ENCODE measurements around the gene DHDDS.

The DHDDS gene

DNA sequence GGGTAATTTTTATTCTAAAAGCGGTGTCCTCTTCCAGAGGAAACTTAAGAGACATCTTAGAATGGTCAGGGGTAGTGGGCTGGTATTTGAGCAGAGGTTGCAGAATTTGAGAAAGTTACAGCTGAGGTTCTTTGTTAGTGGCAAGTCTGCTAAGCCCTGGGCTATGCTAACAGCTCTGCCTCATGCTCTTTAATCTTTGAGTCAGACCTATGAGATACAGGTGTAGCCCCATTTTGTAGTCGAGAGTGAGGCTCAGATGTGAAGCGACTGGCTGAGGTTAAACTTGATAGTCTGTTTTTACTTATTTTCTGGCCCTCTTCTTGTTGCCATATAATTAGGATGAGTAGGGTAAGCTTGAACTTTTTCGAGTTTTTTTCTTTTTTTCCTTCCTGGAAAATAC is 44.8 kb downstream of the DHDDS start:
- TF ChIP-seq, protein P1, sequence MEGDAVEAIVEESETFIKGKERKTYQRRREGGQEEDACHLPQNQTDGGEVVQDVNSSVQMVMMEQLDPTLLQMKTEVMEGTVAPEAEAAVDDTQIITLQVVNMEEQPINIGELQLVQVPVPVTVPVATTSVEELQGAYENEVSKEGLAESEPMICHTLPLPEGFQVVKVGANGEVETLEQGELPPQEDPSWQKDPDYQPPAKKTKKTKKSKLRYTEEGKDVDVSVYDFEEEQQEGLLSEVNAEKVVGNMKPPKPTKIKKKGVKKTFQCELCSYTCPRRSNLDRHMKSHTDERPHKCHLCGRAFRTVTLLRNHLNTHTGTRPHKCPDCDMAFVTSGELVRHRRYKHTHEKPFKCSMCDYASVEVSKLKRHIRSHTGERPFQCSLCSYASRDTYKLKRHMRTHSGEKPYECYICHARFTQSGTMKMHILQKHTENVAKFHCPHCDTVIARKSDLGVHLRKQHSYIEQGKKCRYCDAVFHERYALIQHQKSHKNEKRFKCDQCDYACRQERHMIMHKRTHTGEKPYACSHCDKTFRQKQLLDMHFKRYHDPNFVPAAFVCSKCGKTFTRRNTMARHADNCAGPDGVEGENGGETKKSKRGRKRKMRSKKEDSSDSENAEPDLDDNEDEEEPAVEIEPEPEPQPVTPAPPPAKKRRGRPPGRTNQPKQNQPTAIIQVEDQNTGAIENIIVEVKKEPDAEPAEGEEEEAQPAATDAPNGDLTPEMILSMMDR (conservative IDR thresholded peaks at IDR 0.05; ENCODE audit: low read depth, low read length) = no peak
- no peak overlapping the region for H3K4me3 ChIP-seq (ENCODE audit: low read depth, low read length)
- no peak for DNase-seq (ENCODE audit: low read depth)

DNA sequence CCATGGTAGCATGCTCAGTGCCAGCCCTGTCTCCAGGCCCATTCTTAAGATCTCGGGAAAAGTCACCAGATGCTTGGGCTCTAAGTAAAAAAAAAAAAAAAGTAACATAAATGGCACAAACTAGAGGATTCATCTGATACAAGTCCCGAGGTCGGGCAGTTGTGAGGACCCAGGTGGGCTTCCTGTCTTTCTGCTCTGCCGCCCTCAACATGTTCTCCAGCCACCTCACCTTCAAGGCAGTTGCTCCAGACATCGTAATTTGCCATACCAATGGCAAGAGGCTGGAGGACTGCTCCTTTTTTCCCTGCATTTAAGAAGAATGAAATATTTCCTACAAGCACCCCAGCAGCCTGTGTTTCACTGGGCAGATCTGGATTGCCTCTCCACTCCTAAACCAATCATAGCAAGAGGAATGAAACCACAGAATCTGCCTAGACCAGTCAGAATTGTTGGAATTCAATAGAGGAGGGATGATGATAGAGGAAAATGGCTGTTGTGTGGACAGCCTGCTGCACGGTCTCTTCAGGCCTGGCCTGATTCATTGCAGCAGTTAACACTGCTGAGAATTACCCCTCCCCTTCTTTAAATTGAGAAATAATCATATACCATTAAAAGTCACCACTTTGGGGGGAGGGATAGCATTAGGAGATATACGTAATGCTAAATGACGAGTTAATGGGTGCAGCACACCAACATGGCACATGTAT is 45.5 kb downstream of the DHDDS start:
- TF ChIP-seq, protein P1 (conservative IDR thresholded peaks at IDR 0.05; ENCODE audit: low read depth, low read length) = no peak
- H3K4me3 ChIP-seq (ENCODE audit: low read depth, low read length) = no peak overlapping the region
- DNase-seq (ENCODE audit: low read depth) = peak; percentile 33

DNA sequence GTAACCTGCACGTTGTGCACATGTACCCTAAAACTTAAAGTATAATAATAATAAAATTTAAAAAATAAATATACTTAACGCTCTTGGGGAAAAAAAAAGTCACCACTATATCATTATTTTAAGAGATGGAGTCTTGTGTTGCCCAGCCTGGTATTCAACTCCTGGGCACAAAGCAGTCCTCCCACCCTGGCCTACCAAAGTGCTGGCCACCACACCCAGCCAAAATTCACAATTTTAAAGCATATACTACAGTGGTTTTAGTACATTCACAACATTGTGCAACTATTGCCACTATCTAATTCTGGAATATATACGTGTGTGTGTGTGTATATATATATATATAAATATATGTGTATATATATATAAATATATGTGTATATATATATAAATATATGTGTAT is 46.0 kb downstream of the DHDDS start:
- no peak overlapping the region for H3K4me3 ChIP-seq (ENCODE audit: low read depth, low read length)
- TF ChIP-seq, protein P1 (conservative IDR thresholded peaks at IDR 0.05; ENCODE audit: low read depth, low read length) = no peak
- DNase-seq (ENCODE audit: low read depth) = no peak

DNA sequence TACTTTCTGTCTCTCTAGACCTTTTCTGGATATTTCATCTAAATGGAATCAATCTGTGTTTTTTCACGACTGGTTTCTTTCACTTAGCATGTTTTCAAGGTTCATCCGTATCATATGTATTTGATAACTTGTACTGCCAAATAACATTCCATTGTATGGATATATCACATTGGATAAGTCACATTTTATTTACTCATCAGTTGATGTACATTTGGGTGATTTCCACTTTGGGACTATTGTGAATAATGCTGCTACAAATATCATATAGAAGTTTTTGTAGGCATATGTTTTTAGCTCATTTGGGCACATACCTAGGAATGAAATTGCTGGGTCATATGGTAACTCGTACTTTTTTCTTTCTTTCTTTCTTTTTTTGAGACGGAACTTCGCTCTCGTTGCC is 46.9 kb downstream of the DHDDS start:
- H3K4me3 ChIP-seq (ENCODE audit: low read depth, low read length) = no peak overlapping the region
- no peak for DNase-seq (ENCODE audit: low read depth)
- TF ChIP-seq, protein P1 (conservative IDR thresholded peaks at IDR 0.05; ENCODE audit: low read depth, low read length) = no peak

DNA sequence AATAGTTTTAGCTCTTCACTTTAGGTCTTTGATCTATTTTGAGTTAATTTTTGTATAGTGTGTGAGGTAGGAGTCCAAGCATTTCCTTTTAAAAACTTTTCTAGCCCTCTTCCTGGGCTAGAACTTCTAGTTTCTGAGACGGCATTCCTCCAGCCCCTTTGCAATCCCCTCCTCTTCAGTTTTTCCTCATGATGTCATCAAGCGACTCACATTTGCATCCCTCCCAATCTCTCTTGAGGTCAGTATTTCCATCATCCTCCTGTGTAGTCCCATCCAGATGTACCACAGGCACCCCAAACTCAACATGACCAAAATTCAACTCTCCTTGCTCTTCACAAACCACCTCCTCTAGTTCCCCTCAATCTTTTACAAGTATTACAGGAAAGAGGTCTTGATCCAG is 50.8 kb downstream of the DHDDS start:
- peak; percentile 22 for DNase-seq (ENCODE audit: low read depth)
- H3K4me3 ChIP-seq (ENCODE audit: low read depth, low read length) = no peak overlapping the region
- TF ChIP-seq, protein P1 (conservative IDR thresholded peaks at IDR 0.05; ENCODE audit: low read depth, low read length) = no peak

DNA sequence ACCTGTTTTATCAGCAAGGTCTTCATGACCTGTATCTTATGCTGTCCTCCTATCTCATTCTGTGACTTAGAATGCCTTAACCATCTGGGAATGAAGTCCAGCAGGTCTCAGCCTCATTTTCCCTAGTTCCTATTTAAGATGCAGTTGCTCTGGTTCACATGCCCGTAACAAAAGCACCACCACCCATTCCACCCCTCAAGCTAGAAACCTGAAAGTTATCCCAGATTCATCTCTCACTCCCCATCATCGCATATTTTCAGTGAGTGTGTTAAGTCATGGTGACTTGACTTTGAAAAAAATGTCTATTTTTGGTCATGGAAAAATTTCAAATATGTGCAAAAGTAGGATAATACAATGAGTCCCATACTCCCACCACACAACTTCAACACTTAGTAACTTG is 51.9 kb downstream of the DHDDS start:
- TF ChIP-seq, protein P1 (conservative IDR thresholded peaks at IDR 0.05; ENCODE audit: low read depth, low read length) = no peak
- DNase-seq (ENCODE audit: low read depth) = peak; percentile 31
- no peak overlapping the region for H3K4me3 ChIP-seq (ENCODE audit: low read depth, low read length)

DNA sequence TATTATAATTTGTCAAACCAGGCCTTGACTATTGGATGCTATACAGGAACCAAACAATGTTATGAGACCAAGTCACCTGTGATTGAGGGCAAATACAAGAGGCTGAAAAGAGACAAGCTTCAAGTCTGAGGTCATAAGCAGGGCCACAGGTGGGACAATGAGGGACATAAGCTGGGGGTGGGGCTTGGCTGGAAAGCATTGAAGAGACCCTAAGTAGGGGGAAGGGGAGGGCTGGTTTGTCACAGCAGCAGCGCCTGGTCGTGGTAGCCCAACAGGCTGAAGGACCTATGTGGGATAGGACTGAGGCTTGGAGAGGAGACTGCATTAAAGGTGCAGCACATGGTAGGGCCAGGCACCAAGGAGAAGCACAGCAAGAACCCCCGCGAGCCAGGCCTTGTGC is 58.0 kb downstream of the DHDDS start:
- H3K4me3 ChIP-seq (ENCODE audit: low read depth, low read length) = no peak overlapping the region
- DNase-seq (ENCODE audit: low read depth) = no peak
- TF ChIP-seq, protein P1 (conservative IDR thresholded peaks at IDR 0.05; ENCODE audit: low read depth, low read length) = no peak
